Vagina (tissue), 2 donors: Measurements from ENCODE around the gene STOML1. TPM values are rescaled to one million over a fixed set of nuclear protein-coding genes. Genes with fewer than 3 reads are reported as not detected.
"Not testable (repeated sequence)": the region's sequence is repeated elsewhere in the genome, so short reads cannot be mapped to it uniquely, and the experiment has no call there.

ENCODE experiments used
- DNase-seq, 2 donors: peaks; one replicate each; pipeline ENCODE4 v3.0.0-alpha.2; 2017; ENCODE audit errors: extremely low spot score in 2 of 2
- H3K27ac ChIP-seq: fragments of 200-600 bp; sonication (generic); one replicate; pipeline ENCODE4 v1.5.1; 2019
- H3K27me3 ChIP-seq: fragments of 200-600 bp; sonication (generic); one replicate; pipeline ENCODE4 v1.5.1; 2019
- H3K36me3 ChIP-seq, 2 donors: fragments of 200-600 bp; sonication (generic); one replicate each; pipeline ENCODE4 v1.5.1; 2017 to 2019
- H3K4me1 ChIP-seq: fragments of 200-600 bp; sonication (generic); one replicate; pipeline ENCODE4 v1.5.1; 2019
- H3K4me3 ChIP-seq, 2 donors: fragments of 200-600 bp; sonication (generic); 1 replicate in 1 of 2; 2 replicates in 1 of 2; pipeline ENCODE4 v1.5.1; 2016 to 2019
- H3K9me3 ChIP-seq: fragments of 200-600 bp; sonication (generic); one replicate; pipeline ENCODE4 v1.5.1; 2019
- CTCF ChIP-seq, 3 experiments: fragments of 450-650 bp in 2 of 3; fragments of 200-600 bp in 1 of 3; sonication (generic) in 1 of 3; IDR thresholded peaks; one replicate each; pipeline ENCODE4 v1.5.1; 2017 to 2019; ENCODE audit warnings: antibody characterized with exemption in 3 of 3, mild to moderate bottlenecking in 2 of 3, moderate library complexity in 2 of 3
- POLR2A ChIP-seq, 2 donors: fragments of 450-650 bp; IDR thresholded peaks; one replicate each; pipeline ENCODE4 v1.6.1; 2017; ENCODE audit warnings: antibody characterized with exemption in 2 of 2, mild to moderate bottlenecking in 2 of 2, moderate library complexity in 2 of 2
- POLR2AphosphoS5 ChIP-seq, 2 donors: sonication (generic); formaldehyde crosslinking; IDR thresholded peaks; one replicate each; pipeline ENCODE4 v1.9.0; 2017; ENCODE audit warnings: antibody characterized with exemption in 2 of 2, mild to moderate bottlenecking in 2 of 2, low read depth in 1 of 2; ENCODE audit not compliant: insufficient read depth in 1 of 2
- intact Hi-C: fragments of 100-400 bp; cut with DNase I; formaldehyde crosslinking; loops from one replicate; pipeline ENCODE4 v1.15.1; 2023
- total RNA-seq: library from RNA; depleted of rRNA; stranded (reverse); fragments of >200 nt; gene quantifications from one replicate; pipeline ENCODE4 v1.2.3, GENCODE V29; 2016

Gene STOML1
- total RNA-seq, 1 donor from 2014 or later: 15.0 TPM

GRCh38 chr15:73962433-73962832, 29.7 kb downstream of the STOML1 start:
- TF ChIP-seq POLR2AphosphoS5 (IDR thresholded peaks at IDR 0.05; ENCODE audit: insufficient read depth in 1 of 2, low read depth in 1 of 2) (no peak), CTCF (IDR thresholded peaks at IDR 0.05) (no peak), POLR2A (IDR thresholded peaks at IDR 0.05) (no peak)
- intact Hi-C loops: loop anchor here (10.0 kb wide), 1 partner anchor 58 kb away; no protein-coding TSS in a partner anchor
- Histone ChIP-seq H3K27ac (no peak overlapping the region), H3K27me3 (no peaks in the 10 kb centered on the region), H3K36me3 (no peaks in the 10 kb centered on the region), H3K4me1 (no peaks in the 10 kb centered on the region), H3K9me3 (no peaks in the 10 kb centered on the region), H3K4me3 (no peak overlapping the region)
- no peak for DNase-seq

GRCh38 chr15:73960472-73961070, 31.5 kb downstream of the STOML1 start:
- H3K4me1 ChIP-seq: peaks cover 11% of the 10 kb centered on the region
- not testable (repeated sequence) for H3K4me3 ChIP-seq, H3K27ac ChIP-seq, H3K27me3 ChIP-seq, H3K36me3 ChIP-seq, H3K9me3 ChIP-seq, DNase-seq
- intact Hi-C loops: loop anchor here (10.0 kb wide), 1 partner anchor 56 kb away; no protein-coding TSS in a partner anchor

GRCh38 chr15:73959801-73960200, 32.3 kb downstream of the STOML1 start:
- no peak for DNase-seq
- peaks cover 11% of the 10 kb centered on the region for H3K4me1 ChIP-seq
- H3K27me3 ChIP-seq: no peaks in the 10 kb centered on the region
- H3K9me3 ChIP-seq: no peaks in the 10 kb centered on the region
- intact Hi-C loops: loop anchor here (10.0 kb wide), 1 partner anchor 55 kb away; no protein-coding TSS in a partner anchor
- no peak overlapping the region for H3K4me3 ChIP-seq
- H3K27ac ChIP-seq: no peak overlapping the region
- no peaks in the 10 kb centered on the region for H3K36me3 ChIP-seq
- TF ChIP-seq POLR2A (IDR thresholded peaks at IDR 0.05) (no peak), POLR2AphosphoS5 (IDR thresholded peaks at IDR 0.05; ENCODE audit: insufficient read depth in 1 of 2, low read depth in 1 of 2) (no peak), CTCF (IDR thresholded peaks at IDR 0.05) (no peak)

GRCh38 chr15:73959012-73959581, 33.0 kb downstream of the STOML1 start:
- DNase-seq: no peak
- Histone ChIP-seq H3K4me3 (no peak overlapping the region), H3K27ac (no peak overlapping the region), H3K36me3 (no peaks in the 10 kb centered on the region), H3K4me1 (peaks cover 11% of the 10 kb centered on the region), H3K27me3 (no peaks in the 10 kb centered on the region), H3K9me3 (no peaks in the 10 kb centered on the region)
- intact Hi-C loops: no loop called here
- no peak for TF ChIP-seq CTCF (IDR thresholded peaks at IDR 0.05)

GRCh38 chr15:73957785-73958184, 34.3 kb downstream of the STOML1 start:
- DNase-seq: no peak
- H3K9me3 ChIP-seq: no peaks in the 10 kb centered on the region
- H3K36me3 ChIP-seq: no peaks in the 10 kb centered on the region
- H3K4me1 ChIP-seq: peaks cover 21% of the 10 kb centered on the region
- intact Hi-C loops: no loop called here
- H3K4me3 ChIP-seq: no peak overlapping the region
- H3K27ac ChIP-seq: no peak overlapping the region
- TF ChIP-seq CTCF (IDR thresholded peaks at IDR 0.05): no peak
- no peak for TF ChIP-seq POLR2AphosphoS5 (IDR thresholded peaks at IDR 0.05; ENCODE audit: insufficient read depth in 1 of 2, low read depth in 1 of 2)
- no peak for TF ChIP-seq POLR2A (IDR thresholded peaks at IDR 0.05)
- no peaks in the 10 kb centered on the region for H3K27me3 ChIP-seq
